DOHH2 (cell line): ENCODE data around the gene SPARC.

Experiments
- EZH2phosphoT487 ChIP-seq: fragments of 200-600 bp; sonication (generic); IDR thresholded peaks from 2 replicates; pipeline ENCODE4 v1.6.1; 2017; ENCODE audit warnings: borderline replicate concordance, mild to moderate bottlenecking, antibody characterized with exemption, low read length, moderate library complexity, mixed read lengths
- TF ChIP-seq, protein P1 (sequence below): fragments of 200-600 bp; sonication (generic); IDR thresholded peaks from one replicate; pipeline ENCODE4 v1.5.1; 2014; ENCODE audit warnings: antibody characterized with exemption, mild to moderate bottlenecking, low read depth, low read length; ENCODE audit not compliant: poor library complexity, severe bottlenecking

- TF ChIP-seq, protein P1, sequence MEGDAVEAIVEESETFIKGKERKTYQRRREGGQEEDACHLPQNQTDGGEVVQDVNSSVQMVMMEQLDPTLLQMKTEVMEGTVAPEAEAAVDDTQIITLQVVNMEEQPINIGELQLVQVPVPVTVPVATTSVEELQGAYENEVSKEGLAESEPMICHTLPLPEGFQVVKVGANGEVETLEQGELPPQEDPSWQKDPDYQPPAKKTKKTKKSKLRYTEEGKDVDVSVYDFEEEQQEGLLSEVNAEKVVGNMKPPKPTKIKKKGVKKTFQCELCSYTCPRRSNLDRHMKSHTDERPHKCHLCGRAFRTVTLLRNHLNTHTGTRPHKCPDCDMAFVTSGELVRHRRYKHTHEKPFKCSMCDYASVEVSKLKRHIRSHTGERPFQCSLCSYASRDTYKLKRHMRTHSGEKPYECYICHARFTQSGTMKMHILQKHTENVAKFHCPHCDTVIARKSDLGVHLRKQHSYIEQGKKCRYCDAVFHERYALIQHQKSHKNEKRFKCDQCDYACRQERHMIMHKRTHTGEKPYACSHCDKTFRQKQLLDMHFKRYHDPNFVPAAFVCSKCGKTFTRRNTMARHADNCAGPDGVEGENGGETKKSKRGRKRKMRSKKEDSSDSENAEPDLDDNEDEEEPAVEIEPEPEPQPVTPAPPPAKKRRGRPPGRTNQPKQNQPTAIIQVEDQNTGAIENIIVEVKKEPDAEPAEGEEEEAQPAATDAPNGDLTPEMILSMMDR = no peak
- no peak for TF ChIP-seq EZH2phosphoT487
Measured at GRCh38 chr5:151672516-151672915, 14.2 kb downstream of the SPARC start.
